ENCODE measurements around the gene SMPD3.

Gene SMPD3

GRCh38 chr16:68453816-68454215, 5.5 kb upstream of the SMPD3 start:
- no peak for TF ChIP-seq REST (IDR thresholded peaks at IDR 0.05; ENCODE audit: insufficient read depth in 1 of 2, low read depth in 2 of 2, low read length in 2 of 2)
- TF ChIP-seq POLR2AphosphoS5 (IDR thresholded peaks at IDR 0.05; ENCODE audit: low read depth, low read length) = no peak
- no peak for TF ChIP-seq TAF1 (IDR thresholded peaks at IDR 0.05; ENCODE audit: borderline replicate concordance, insufficient read depth, low read length)
- no peak for TF ChIP-seq FOXP2 (optimal IDR thresholded peaks at IDR 0.05; ENCODE audit: borderline replicate concordance, extremely low read depth, extremely low read length, insufficient read depth)
- no peak for TF ChIP-seq SIN3A (IDR thresholded peaks at IDR 0.05; ENCODE audit: borderline replicate concordance, insufficient read depth, low read length)

- no peak for TF ChIP-seq TAF1 (IDR thresholded peaks at IDR 0.05; ENCODE audit: borderline replicate concordance, insufficient read depth, low read length)
- TF ChIP-seq REST (IDR thresholded peaks at IDR 0.05; ENCODE audit: insufficient read depth in 1 of 2, low read depth in 2 of 2, low read length in 2 of 2) = no peak
- no peak for TF ChIP-seq FOXP2 (optimal IDR thresholded peaks at IDR 0.05; ENCODE audit: borderline replicate concordance, extremely low read depth, extremely low read length, insufficient read depth)
- TF ChIP-seq POLR2AphosphoS5 (IDR thresholded peaks at IDR 0.05; ENCODE audit: low read depth, low read length) = no peak
- TF ChIP-seq SIN3A (IDR thresholded peaks at IDR 0.05; ENCODE audit: borderline replicate concordance, insufficient read depth, low read length) = no peak
Measured at GRCh38 chr16:68452176-68452575, 3.9 kb upstream of the SMPD3 start.

- TF ChIP-seq TAF1 (IDR thresholded peaks at IDR 0.05; ENCODE audit: borderline replicate concordance, insufficient read depth, low read length) (no peak), POLR2AphosphoS5 (IDR thresholded peaks at IDR 0.05; ENCODE audit: low read depth, low read length) (no peak), REST (IDR thresholded peaks at IDR 0.05; ENCODE audit: insufficient read depth in 1 of 2, low read depth in 2 of 2, low read length in 2 of 2) (no peak), FOXP2 (optimal IDR thresholded peaks at IDR 0.05; ENCODE audit: borderline replicate concordance, extremely low read depth, extremely low read length, insufficient read depth) (no peak), SIN3A (IDR thresholded peaks at IDR 0.05; ENCODE audit: borderline replicate concordance, insufficient read depth, low read length) (no peak)
Measured at GRCh38 chr16:68451676-68452075, 3.4 kb upstream of the SMPD3 start.

GRCh38 chr16:68450741-68451255, 2.5 kb upstream of the SMPD3 start:
- TF ChIP-seq FOXP2 (optimal IDR thresholded peaks at IDR 0.05; ENCODE audit: borderline replicate concordance, extremely low read depth, extremely low read length, insufficient read depth) = no peak
- no peak for TF ChIP-seq SIN3A (IDR thresholded peaks at IDR 0.05; ENCODE audit: borderline replicate concordance, insufficient read depth, low read length)
- TF ChIP-seq REST (IDR thresholded peaks at IDR 0.05; ENCODE audit: insufficient read depth in 1 of 2, low read depth in 2 of 2, low read length in 2 of 2) = no peak
- TF ChIP-seq TAF1 (IDR thresholded peaks at IDR 0.05; ENCODE audit: borderline replicate concordance, insufficient read depth, low read length) = no peak
- no peak for TF ChIP-seq POLR2AphosphoS5 (IDR thresholded peaks at IDR 0.05; ENCODE audit: low read depth, low read length)
